ENCODE data around the gene GPR37. TPM values are rescaled to one million over a fixed set of nuclear protein-coding genes. Genes with fewer than 3 reads are reported as not detected.

The GPR37 gene
- polyA plus RNA-seq, 1 donor from 2014 or later, result 1.4 TPM

DNA sequence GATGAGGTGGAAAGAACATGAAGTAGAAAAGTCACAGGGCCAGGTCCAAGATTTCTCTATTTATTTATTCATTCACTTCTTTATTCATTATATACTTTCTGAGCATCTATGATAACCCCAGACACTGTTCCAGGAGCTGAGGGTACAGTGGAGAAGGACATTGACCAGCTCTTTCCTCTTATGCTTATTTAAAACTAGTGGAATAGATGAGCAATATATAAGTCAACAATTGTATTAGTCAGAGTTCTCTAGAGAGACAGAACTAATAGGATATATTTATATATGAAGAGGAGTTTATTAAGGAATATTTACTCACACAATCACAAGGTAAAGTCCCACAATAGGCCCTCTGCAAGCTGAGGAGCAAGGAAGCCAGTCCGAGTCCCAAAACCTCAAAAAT lies 15.0 kb upstream of the GPR37 start:
- H3K9me3 ChIP-seq (ENCODE audit: low read length), result no peaks in the 10 kb centered on the region
- no peaks in the 10 kb centered on the region for H3K27me3 ChIP-seq (ENCODE audit: insufficient read depth, low read depth, low read length)
- no peak overlapping the region for H3K4me2 ChIP-seq (ENCODE audit: low read length)
- H4K20me1 ChIP-seq (ENCODE audit: insufficient read depth), result no peaks in the 10 kb centered on the region
- no peaks in the 10 kb centered on the region for H3F3A ChIP-seq (ENCODE audit: insufficient read depth, low read length, poor library complexity, severe bottlenecking)
- no peaks in the 10 kb centered on the region for H3K36me3 ChIP-seq (ENCODE audit: insufficient read depth, low read length)
- no peak for TF ChIP-seq POLR2AphosphoS5 (IDR thresholded peaks at IDR 0.05)
- TF ChIP-seq TAF1 (IDR thresholded peaks at IDR 0.05; ENCODE audit: low read depth), result no peak
- no peak for TF ChIP-seq MXI1 (conservative IDR thresholded peaks at IDR 0.05; ENCODE audit: poor library complexity, severe bottlenecking)
- TF ChIP-seq RAD21 (conservative IDR thresholded peaks at IDR 0.05), result no peak
- TF ChIP-seq, protein P1, sequence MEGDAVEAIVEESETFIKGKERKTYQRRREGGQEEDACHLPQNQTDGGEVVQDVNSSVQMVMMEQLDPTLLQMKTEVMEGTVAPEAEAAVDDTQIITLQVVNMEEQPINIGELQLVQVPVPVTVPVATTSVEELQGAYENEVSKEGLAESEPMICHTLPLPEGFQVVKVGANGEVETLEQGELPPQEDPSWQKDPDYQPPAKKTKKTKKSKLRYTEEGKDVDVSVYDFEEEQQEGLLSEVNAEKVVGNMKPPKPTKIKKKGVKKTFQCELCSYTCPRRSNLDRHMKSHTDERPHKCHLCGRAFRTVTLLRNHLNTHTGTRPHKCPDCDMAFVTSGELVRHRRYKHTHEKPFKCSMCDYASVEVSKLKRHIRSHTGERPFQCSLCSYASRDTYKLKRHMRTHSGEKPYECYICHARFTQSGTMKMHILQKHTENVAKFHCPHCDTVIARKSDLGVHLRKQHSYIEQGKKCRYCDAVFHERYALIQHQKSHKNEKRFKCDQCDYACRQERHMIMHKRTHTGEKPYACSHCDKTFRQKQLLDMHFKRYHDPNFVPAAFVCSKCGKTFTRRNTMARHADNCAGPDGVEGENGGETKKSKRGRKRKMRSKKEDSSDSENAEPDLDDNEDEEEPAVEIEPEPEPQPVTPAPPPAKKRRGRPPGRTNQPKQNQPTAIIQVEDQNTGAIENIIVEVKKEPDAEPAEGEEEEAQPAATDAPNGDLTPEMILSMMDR (IDR thresholded peaks at IDR 0.05; ENCODE audit: poor library complexity, severe bottlenecking), result no peak
- no peak for TF ChIP-seq EP300 (conservative IDR thresholded peaks at IDR 0.05; ENCODE audit: poor library complexity, severe bottlenecking)
- TF ChIP-seq EZH2 (IDR thresholded peaks at IDR 0.05; ENCODE audit: borderline replicate concordance, insufficient read depth, low read length, poor library complexity, severe bottlenecking), result no peak
- no peak for TF ChIP-seq SMC3 (conservative IDR thresholded peaks at IDR 0.05; ENCODE audit: poor library complexity)
- TF ChIP-seq, protein P2, sequence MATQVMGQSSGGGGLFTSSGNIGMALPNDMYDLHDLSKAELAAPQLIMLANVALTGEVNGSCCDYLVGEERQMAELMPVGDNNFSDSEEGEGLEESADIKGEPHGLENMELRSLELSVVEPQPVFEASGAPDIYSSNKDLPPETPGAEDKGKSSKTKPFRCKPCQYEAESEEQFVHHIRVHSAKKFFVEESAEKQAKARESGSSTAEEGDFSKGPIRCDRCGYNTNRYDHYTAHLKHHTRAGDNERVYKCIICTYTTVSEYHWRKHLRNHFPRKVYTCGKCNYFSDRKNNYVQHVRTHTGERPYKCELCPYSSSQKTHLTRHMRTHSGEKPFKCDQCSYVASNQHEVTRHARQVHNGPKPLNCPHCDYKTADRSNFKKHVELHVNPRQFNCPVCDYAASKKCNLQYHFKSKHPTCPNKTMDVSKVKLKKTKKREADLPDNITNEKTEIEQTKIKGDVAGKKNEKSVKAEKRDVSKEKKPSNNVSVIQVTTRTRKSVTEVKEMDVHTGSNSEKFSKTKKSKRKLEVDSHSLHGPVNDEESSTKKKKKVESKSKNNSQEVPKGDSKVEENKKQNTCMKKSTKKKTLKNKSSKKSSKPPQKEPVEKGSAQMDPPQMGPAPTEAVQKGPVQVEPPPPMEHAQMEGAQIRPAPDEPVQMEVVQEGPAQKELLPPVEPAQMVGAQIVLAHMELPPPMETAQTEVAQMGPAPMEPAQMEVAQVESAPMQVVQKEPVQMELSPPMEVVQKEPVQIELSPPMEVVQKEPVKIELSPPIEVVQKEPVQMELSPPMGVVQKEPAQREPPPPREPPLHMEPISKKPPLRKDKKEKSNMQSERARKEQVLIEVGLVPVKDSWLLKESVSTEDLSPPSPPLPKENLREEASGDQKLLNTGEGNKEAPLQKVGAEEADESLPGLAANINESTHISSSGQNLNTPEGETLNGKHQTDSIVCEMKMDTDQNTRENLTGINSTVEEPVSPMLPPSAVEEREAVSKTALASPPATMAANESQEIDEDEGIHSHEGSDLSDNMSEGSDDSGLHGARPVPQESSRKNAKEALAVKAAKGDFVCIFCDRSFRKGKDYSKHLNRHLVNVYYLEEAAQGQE (IDR thresholded peaks at IDR 0.05; ENCODE audit: borderline replicate concordance), result no peak
- H3K4me3 ChIP-seq (ENCODE audit: low read length), result no peak overlapping the region
- no peak overlapping the region for H2AFZ ChIP-seq (ENCODE audit: low read depth, low read length)
- H3K9ac ChIP-seq (ENCODE audit: low read length), result no peak overlapping the region
- no peak overlapping the region for H3K27ac ChIP-seq (ENCODE audit: low read length)
- H3K9me2 ChIP-seq (ENCODE audit: insufficient read depth, low read length), result no peaks in the 10 kb centered on the region
- no peaks in the 10 kb centered on the region for H3K79me2 ChIP-seq (replicated peaks; ENCODE audit: insufficient read depth, low read length)

DNA sequence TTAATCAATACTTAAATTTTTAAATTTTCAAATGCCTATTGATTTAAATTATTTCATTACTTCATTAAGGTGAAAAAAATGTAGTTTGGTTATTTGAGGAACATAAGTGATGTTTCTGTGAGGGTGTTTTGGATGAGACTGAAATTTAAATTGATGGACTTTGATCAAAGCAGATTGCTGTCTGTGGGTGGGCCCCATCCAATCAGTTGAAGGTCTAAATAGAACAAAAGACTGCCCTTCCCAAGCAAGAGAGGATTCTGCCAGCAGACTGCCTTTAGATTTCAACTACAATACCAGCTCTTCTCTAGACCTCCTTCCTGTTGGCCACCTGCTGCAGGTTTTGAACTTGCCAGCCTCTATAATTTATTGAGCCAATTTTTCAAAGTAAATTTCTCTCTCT lies 14.5 kb upstream of the GPR37 start:
- no peaks in the 10 kb centered on the region for H3K27me3 ChIP-seq (ENCODE audit: insufficient read depth, low read depth, low read length)
- H3K36me3 ChIP-seq (ENCODE audit: insufficient read depth, low read length), result no peaks in the 10 kb centered on the region
- TF ChIP-seq MXI1 (conservative IDR thresholded peaks at IDR 0.05; ENCODE audit: poor library complexity, severe bottlenecking), result no peak
- TF ChIP-seq, protein P2 (IDR thresholded peaks at IDR 0.05; ENCODE audit: borderline replicate concordance), result no peak
- TF ChIP-seq RAD21 (conservative IDR thresholded peaks at IDR 0.05), result no peak
- no peak for TF ChIP-seq POLR2AphosphoS5 (IDR thresholded peaks at IDR 0.05)
- no peak for TF ChIP-seq EP300 (conservative IDR thresholded peaks at IDR 0.05; ENCODE audit: poor library complexity, severe bottlenecking)
- no peak for TF ChIP-seq EZH2 (IDR thresholded peaks at IDR 0.05; ENCODE audit: borderline replicate concordance, insufficient read depth, low read length, poor library complexity, severe bottlenecking)
- H2AFZ ChIP-seq (ENCODE audit: low read depth, low read length), result no peak overlapping the region
- no peak overlapping the region for H3K4me2 ChIP-seq (ENCODE audit: low read length)
- H3K27ac ChIP-seq (ENCODE audit: low read length), result no peak overlapping the region
- H3K79me2 ChIP-seq (replicated peaks; ENCODE audit: insufficient read depth, low read length), result no peaks in the 10 kb centered on the region
- H3K9me3 ChIP-seq (ENCODE audit: low read length), result no peaks in the 10 kb centered on the region
- H3K9me2 ChIP-seq (ENCODE audit: insufficient read depth, low read length), result no peaks in the 10 kb centered on the region
- no peak overlapping the region for H3K4me3 ChIP-seq (ENCODE audit: low read length)
- no peaks in the 10 kb centered on the region for H3F3A ChIP-seq (ENCODE audit: insufficient read depth, low read length, poor library complexity, severe bottlenecking)
- H4K20me1 ChIP-seq (ENCODE audit: insufficient read depth), result no peaks in the 10 kb centered on the region
- no peak overlapping the region for H3K9ac ChIP-seq (ENCODE audit: low read length)
